Head of caudate nucleus (tissue), 42 donors: ENCODE measurements around the gene P4HB.
A peak's percentile ranks its signal among the peaks of the same experiment; 100 is the strongest.

Experiments used
- DNase-seq, 42 donors: peaks; one replicate each; pipeline versions ENCODE4 v3.0.0 to v3.0.0-alpha.2; 2020 to 2021; ENCODE audit warnings: mixed read lengths in 7 of 42
- intact Hi-C: fragments of 100-400 bp; cut with DNase I; formaldehyde crosslinking; loops from one replicate; pipeline ENCODE4 v1.15.0; 2022

The P4HB gene

DNA sequence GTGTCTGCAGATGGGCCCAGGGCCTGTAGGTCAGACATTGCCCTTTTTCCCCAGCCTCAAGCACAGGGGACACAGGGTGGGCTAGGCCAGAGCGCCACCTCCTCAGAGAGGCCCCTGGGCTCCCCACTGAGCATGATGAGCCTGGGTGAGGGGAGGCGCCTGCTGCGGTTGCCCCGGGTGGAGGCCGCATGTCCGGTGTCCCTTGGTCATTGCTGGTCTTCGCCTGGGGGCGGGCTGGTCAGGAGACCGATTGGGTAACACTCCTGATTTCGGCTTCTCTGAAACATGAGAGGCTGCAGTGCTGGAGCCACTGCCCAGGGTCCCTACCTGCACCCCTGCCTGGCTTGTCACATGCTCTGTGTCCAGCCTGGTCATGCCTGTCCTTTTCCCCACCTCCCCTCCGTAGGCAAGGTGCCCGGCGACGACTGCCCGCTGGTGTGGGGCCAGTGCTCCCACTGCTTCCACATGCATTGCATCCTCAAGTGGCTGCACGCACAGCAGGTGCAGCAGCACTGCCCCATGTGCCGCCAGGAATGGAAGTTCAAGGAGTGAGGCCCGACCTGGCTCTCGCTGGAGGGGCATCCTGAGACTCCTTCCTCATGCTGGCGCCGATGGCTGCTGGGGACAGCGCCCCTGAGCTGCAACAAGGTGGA lies 39.3 kb upstream of the P4HB start:
- intact Hi-C loops = no loop called here
- DNase-seq = no peak

DNA sequence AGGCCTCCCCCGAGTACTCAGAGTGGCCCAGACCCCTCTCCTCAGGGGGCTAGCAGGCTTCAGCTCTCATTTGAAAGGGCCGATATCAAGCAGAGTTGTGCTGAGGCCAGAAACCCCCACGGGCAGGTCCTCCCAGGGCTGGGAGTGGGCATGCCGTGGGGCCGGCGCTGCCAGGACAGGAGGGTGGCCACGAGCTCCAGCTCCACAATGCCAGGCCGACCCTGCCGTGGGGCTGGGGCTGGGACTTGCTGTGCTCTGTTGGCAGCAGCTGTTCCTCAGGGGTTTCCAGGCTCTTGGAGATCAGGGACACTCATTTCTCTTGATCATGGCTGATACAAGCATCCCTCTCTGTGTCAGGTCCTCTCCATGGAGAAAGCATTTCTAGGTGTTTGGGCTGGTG lies 38.5 kb upstream of the P4HB start:
- intact Hi-C loops = no loop called here

DNA sequence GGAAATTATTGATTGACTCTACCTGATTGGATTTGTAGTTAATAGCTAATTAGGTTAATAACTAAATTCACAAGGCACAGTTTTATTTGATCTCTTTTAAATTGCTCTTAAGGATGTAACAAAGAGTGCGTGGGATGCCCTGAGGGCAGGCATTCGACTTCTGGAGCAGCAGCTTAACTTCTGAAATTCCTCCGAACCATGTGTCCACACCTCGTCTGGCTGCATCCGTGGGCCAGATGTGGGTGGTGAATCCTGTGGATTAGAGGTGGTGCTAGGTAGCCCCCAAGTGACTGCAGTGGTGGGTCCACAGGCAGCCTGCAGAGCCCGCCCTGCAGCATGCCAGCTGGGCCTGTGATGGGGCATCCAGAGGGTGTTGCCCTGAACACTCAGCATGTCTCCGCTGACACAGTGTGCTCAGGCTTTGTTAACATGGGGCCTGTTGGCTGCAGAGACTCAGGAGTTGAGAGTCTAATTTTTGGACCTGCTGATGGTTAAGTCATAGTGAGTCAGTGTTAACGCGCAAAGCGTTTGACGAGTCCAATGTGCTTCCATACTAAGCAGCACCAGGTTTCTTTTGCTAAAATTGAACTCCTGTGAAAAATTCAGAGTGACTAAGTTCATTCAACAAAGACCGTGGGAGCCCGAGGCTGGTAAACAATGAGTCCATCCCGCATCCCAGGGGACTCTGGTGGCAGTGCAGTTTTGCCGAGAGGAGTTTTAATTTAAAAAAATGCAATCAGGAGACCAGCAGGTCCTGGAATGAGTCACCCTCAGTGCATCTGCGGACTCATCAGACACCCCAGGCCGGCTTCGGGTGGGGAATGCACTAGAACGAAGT lies 37.9 kb upstream of the P4HB start:
- intact Hi-C loops = no loop called here
- DNase-seq = peak in 1 of 42 donors; percentile 32

More for the DNA sequence above, 38.5 kb upstream of the P4HB start:
- DNase-seq = no peak

DNA sequence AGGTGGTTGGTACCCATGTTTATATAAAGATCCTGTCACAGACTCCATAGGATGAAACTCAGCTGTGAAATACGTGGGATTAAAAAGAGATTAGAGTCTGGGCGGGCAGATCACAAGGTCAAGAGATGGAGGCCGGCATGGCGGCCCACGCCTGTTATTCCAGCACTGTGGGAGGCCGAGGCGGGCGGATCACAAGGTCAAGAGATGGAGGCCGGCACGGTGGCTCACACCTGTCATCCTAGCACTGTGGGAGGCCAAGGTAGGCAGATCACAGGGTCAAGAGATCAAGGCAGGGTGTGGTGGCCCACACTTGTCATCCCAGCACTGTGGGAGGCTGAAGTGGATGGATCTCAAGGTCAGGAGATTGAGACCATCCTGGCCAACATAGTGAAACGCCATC lies 35.1 kb upstream of the P4HB start:
- intact Hi-C loops = no loop called here
- DNase-seq = no peak

- DNase-seq = no peak
- intact Hi-C loops = no loop called here
Observed at GRCh38 chr17:81891303-81891552, 30.9 kb upstream of the P4HB start.

DNA sequence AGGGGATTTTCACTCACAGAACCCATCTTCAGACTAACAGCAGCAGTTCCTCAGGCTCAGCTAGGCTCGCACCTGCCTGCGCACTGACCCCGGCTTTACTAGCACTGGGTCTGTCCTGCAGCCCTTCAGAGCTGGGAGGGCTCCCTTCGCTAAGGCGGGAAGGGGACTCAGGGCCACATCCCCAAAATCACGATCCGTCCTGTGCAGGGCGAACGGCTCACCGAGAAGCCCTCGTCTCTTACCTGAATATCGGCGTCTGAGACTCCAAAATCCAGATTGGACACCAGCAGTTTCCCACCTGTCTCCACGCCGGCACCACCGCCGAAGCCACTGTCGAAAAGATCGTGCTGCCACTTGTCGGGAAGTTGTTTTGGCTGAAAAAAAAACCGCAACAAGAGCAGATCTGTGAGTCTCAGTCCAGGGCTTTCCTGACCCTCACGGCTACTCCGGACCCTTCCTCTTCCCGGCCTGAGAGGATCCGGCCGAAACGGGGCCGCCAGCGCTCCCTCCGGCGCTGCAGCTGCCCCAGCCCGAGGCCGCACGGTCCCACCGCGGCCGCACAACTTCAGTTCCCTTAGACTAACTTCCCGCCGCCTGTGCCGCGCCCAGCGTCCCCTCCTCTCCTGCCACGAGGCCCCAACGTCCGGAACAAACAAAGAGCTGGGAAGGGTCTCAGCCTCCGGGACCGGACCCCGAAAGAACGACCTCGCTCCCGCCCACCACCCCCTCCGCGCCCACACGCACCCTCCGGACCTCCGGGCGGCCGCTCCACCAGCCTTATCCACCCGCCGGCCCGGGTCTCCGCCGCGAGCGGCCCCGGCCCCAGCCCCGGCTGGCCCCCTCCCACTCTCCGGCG lies 30.3 kb upstream of the P4HB start:
- intact Hi-C loops = no loop called here
- DNase-seq = no peak

DNA sequence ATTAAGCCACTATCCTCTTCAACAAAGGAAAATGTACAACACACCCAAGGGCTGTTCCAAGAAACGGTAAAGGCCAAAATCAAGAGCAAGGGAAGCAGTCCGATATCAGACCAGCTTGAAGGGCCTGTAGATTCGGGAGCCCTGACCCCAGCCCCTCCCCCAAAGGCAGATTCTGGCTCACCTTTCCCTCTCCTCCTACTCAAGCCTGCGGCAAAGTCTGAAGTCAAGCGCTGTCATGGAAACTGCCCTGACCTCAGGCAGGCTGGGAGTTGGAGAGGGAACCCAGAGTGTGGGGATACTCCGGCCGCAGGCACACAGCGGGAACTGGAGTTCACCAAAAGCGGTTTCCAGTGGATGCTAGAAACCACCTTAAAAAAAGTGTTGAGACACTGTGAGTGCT lies 29.3 kb upstream of the P4HB start:
- no peak for DNase-seq
- intact Hi-C loops = no loop called here

DNA sequence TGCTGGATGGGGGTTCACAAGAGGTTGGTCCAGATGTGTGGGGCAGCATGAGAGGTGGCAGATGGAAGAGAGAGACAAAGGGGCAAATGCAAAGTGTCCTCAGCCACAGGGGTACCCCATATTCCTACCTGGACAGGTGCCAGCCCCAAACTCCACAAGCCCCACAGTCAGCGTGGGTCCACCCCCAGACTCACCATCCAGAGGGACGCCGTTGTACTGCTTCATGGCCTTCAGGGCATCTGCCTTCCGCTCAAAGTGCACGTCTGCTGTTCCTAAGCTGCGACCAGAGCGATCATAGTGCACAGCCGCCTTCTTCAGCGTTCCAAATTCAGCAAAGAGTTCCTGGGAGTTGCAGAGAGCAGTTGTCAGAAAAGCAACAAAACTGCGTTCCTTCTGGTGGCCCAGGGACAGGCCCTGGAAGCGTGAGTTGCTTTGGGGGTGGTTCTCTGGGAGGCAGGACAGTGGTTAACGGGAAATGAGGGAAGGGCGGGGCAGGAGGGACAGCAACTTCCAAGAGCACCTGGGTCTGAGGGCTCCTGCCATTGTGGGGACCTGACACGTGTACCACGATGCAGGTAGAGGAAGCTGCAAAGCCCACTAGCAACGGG lies 28.8 kb upstream of the P4HB start:
- DNase-seq = no peak
- intact Hi-C loops = no loop called here

- DNase-seq = no peak
- intact Hi-C loops = no loop called here
Observed at GRCh38 chr17:81888105-81888987, 28.0 kb upstream of the P4HB start.

DNA sequence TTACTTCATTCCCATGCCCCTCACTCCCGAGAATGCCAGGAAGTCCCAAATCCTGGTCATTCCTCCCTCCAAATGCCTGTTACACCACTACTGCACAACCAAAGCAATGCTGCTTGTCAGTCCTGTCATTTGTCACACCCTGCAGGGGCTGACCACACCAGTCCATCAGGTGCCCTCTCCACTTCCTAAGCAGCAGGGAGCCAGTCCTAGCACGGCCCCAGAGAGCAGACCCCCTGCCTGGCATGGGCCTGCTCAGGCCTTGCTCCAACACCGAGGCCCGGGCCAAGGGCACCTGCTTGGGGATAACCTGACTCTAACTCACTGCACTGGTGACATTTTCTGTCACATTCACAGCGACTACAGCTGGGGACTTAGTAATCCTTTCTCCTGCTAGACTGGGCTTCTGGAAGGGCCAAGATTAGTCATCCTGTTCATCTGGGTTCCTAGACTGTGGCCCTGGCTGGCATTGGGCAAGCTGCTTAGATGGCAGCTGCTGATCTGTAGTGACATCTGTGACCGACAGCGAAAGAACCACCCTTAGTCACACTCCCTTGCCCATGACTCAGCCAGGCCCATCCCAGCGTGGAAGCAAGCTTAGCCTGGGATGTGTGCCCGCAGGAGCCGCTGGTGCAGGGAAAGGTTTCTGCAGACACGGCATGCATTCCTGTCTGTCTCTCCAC lies 25.7 kb upstream of the P4HB start:
- intact Hi-C loops = no loop called here
- no peak for DNase-seq

DNA sequence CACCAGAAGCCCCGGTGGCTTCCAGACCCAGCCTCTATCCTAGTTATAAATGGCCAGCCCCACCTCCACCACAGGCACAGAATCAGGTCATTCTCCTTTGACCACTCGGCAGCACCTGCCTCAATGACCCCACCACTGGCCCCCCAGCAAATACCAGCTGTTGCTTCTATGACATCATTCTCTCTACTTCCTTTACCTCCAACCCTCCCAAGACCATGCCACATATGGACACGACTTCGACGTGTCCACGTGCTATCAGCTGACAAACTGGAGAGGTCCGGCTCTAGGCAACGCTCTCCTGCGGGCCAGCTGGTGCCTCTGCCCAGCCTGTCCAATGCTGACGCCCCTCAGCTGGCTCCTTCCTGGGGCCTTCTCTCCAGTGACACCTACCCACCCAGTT lies 25.1 kb upstream of the P4HB start:
- DNase-seq = no peak
- intact Hi-C loops = no loop called here

DNA sequence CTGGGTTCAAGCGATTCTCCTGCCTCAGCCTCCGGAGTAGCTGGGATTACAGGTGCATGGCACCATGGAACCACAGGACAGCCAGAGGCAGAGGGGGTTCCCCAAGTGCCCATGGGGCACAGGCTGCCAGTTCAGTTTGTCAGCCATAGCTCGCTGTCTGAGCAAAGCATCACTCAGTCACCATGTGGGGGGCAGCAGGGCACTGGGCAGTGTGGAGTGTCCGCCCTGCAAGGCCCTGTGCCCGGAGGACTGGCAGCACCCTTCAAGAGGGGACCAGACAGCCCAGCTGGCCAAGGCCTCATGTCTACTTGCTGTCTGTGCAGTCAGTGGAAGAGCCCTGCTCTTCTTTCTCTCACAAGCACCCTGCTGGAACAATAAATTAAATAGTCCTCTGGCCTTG lies 24.6 kb upstream of the P4HB start:
- intact Hi-C loops = no loop called here
- no peak for DNase-seq

DNA sequence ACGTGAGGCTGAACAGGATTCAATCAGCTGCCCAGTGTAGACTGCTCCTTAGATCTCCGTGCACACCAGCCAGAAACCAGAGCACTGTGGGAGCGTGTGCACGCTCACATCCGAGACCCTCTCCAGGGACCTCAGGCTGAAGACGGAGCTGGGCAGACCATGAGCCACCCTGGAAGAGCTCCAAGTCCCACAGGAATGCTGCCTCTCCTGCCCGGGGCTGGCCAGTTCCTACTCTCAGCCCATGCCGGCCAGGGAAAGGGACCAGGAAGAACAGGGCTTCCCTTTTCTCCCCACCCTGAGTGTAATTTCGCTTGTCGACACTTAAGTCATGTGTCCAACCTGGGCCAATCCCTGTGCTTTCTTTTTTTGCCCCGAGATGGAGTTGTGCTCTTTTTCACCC lies 24.2 kb upstream of the P4HB start:
- no peak for DNase-seq
- intact Hi-C loops = no loop called here

- intact Hi-C loops = no loop called here
- DNase-seq = no peak
Observed at GRCh38 chr17:81879121-81879520, 18.8 kb upstream of the P4HB start.

DNA sequence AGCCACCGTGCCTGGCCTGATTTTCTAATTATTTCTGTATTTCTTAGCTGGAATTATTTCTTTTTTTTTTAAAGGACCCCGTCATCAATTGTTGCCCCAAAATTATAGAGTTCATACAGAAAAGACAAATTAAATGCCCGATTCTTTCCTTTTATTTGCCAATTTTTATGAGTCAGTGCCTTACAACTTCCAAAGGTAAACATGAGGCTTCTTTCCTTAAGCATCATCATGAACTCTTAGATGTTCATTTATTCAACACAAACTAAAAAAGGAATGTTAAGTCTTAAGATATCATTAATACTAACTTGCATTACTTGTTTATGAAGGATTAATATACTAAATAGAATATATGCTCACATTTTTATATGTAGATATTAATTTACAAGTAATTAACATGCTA lies 18.0 kb upstream of the P4HB start:
- intact Hi-C loops = no loop called here
- no peak for DNase-seq

DNA sequence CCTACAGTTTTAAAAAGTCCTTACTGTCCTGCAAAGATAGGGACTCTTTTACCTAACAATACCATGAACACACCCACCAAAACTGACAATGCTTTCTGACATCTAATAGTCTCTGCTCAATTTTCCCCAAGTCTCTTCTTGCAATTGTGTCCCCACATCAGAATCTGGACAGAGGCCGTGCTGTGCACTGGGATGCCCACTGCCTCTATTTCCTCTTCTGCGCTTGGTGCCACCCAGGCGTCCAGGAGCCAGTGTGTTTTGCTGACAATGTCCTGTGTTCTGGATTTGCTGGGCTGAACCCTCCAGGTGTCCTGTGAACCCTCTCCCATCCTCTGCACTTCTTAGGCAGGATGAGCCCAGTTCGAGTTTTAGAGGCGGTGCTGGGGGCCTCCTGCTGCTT lies 17.2 kb upstream of the P4HB start:
- intact Hi-C loops = no loop called here
- DNase-seq = no peak

DNA sequence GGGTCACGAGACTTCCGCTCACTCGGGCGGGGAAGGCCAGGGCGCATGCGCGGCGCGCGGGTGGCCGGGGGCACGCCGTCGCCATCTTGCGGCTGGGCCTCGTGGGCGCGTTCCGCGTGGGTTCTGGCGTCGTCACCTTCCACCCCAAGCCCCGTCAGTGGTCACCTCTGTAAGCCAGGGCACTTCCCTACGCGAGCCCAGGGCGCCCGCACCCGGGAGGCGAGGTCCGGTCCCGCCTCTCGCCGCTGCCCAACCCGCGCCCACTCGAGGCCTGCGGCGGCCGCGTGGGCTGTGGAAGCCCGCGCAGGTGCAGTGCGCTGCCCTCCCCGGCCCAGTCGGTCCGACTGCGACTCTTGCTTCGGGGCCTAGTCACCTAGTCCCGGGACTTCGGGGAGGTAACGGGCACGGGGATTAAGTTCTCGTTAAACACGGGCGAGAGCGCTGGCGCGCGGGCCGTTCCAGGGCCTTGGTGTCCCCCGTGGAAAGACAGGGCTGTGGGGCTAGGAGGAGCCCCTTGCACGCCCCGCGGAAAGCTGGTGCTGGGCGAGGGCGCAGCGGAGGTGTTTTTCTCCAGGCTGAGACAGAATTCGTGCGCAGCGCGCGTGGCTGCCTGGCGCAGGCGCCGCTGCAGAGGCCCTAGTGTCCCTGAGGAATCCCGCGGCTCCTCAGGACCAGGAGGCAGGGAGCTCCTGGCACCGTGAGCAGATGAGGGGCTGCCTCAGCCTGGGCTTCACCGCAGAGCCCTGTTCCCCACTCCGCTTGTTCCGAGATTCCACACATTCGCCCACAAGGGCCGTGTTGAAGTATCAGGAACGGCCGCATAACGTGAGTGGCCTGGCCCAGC lies 11.3 kb upstream of the P4HB start:
- intact Hi-C loops = no loop called here
- DNase-seq = peak; percentile 74 to 97 (median 93)
